Lung (tissue), 12 donors: ENCODE measurements around the gene EPB41L3. TPM values are rescaled to one million over a fixed set of nuclear protein-coding genes. Genes with fewer than 3 reads are reported as not detected.

Experiments
- ATAC-seq: fragments of 200-7000 bp; cut with Tn5 transposase; one replicate; pipeline ENCODE4 v1.9.1; 2020; ENCODE audit warnings: moderate number of reproducible peaks; ENCODE audit not compliant: insufficient read depth, low FRiP score
- DNase-seq, 3 donors: peaks; one replicate each; pipeline ENCODE4 v3.0.0-alpha.2; 2013 to 2017
- H3K27ac ChIP-seq, 2 donors: one replicate each; pipeline ENCODE4 v1.5.1; 2013; ENCODE audit warnings: mild to moderate bottlenecking in 2 of 2, moderate library complexity in 2 of 2, control low read depth in 1 of 2, inconsistent platforms in 1 of 2, low read depth in 1 of 2, low read length in 1 of 2
- H3K27me3 ChIP-seq, 3 donors: one replicate each; pipeline ENCODE4 v1.5.1; 2013; ENCODE audit warnings: low read length in 2 of 3; ENCODE audit not compliant: control insufficient read depth in 3 of 3, insufficient read depth in 3 of 3
- H3K36me3 ChIP-seq, 4 donors: one replicate each; pipeline ENCODE4 v1.5.1; 2013; ENCODE audit warnings: low read length in 4 of 4, mild to moderate bottlenecking in 1 of 4, moderate library complexity in 1 of 4; ENCODE audit not compliant: control insufficient read depth in 4 of 4, insufficient read depth in 4 of 4
- H3K4me1 ChIP-seq, 5 donors: one replicate each; pipeline ENCODE4 v1.5.1; 2013; ENCODE audit warnings: low read length in 5 of 5, mild to moderate bottlenecking in 2 of 5, moderate library complexity in 1 of 5; ENCODE audit not compliant: control insufficient read depth in 5 of 5, insufficient read depth in 5 of 5
- H3K4me3 ChIP-seq: one replicate; pipeline ENCODE4 v1.5.1; 2013; ENCODE audit warnings: mild to moderate bottlenecking, control low read depth, moderate library complexity
- H3K9ac ChIP-seq, 2 donors: one replicate each; pipeline ENCODE4 v1.5.1; 2013; ENCODE audit warnings: low read length in 2 of 2, control low read depth in 1 of 2; ENCODE audit not compliant: insufficient read depth in 1 of 2
- H3K9me3 ChIP-seq, 4 donors: one replicate each; pipeline ENCODE4 v1.5.1; 2013; ENCODE audit warnings: low read length in 3 of 4, mild to moderate bottlenecking in 1 of 4, moderate library complexity in 1 of 4; ENCODE audit not compliant: control insufficient read depth in 4 of 4, insufficient read depth in 3 of 4
- CTCF ChIP-seq: IDR thresholded peaks from 2 replicates; pipeline ENCODE4 v1.5.1; 2012; ENCODE audit warnings: mild to moderate bottlenecking; ENCODE audit errors: control extremely low read depth, extremely low read depth
- WGBS, 2 donors: extraction: QIAGEN DNeasy Blood & Tissue Kit; methylation state at CpG; one replicate each; pipeline ENCODE4 v1.1.7; 2013; 5-methylcytosine and 5-hydroxymethylcytosine counted together
- polyA plus RNA-seq, 2 donors: library from polyadenylated mRNA; stranded (reverse); fragments of 200-250 nt; gene quantifications; one replicate each; pipeline ENCODE4 v1.2.1, GENCODE V29; 2013
- total RNA-seq, 2 donors: library from RNA; depleted of rRNA in 1 of 2; stranded (reverse); fragments of >200 nt in 1 of 2; gene quantifications; one replicate each; pipeline ENCODE4 v1.2.1, GENCODE V29; 2014 to 2021
- donor health status: control.
- donor health status: control.
- donor health status: Bipolar disorder and iron deficiency.
- donor health status: healthy.
- donor health status: DM: yes; HTN: yes; CAD: no.

EPB41L3 gene
- total and polyA plus RNA-seq, 4 donors = 19.0 to 64.0 (median 39.9) TPM

DNA sequence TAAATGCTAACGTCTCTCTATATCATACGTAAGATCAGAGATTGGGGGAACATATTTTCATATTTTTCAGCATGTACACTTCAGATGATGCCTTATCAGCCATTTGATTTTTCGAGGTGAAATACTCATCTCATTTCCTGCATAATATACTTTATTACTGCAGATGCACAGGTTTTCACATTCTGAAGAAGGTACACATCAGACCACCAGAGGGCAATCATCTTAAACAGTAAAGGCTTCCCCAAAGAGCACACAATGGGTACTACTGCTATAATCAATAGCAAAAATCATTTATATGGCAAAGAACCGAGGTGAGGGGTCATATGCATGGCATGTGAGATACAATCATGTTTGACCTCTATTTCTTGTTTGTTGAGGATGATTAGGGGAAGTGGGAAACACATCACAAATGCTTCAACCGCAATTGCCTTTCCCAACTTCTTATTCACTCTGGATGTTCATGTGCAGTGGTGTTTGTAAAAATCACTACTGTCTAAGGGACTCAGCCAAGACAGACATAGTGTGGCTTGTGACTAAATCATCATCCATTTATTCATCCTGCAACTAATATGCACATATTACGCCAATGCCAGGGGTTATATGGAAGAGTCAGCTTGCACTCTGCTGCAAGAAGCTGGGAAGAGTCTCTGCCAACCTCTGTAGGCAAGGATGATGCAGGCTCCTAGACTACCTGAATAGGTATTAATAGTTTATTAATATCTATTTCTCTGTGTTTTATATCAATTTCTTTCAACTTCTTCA, 118.7 kb downstream of the EPB41L3 start:
- Histone ChIP-seq H3K27ac (no peak overlapping the region), H3K9ac (no peak overlapping the region), H3K27me3 (no peaks in the 10 kb centered on the region), H3K36me3 (peaks cover 0 to 3% (median 0%) of the 10 kb centered on the region in 4 donors), H3K9me3 (no peaks in the 10 kb centered on the region), H3K4me1 (peaks cover 0 to 6% (median 0%) of the 10 kb centered on the region in 5 donors), H3K4me3 (no peak overlapping the region)
- WGBS, 2 donors = 67 to 70% methylated on average over 6 of the region's 6 CpGs
- ATAC-seq = no peak
- DNase-seq = peak in 2 of 3 donors; percentile 40 to 59
- TF ChIP-seq CTCF = no peak

DNA sequence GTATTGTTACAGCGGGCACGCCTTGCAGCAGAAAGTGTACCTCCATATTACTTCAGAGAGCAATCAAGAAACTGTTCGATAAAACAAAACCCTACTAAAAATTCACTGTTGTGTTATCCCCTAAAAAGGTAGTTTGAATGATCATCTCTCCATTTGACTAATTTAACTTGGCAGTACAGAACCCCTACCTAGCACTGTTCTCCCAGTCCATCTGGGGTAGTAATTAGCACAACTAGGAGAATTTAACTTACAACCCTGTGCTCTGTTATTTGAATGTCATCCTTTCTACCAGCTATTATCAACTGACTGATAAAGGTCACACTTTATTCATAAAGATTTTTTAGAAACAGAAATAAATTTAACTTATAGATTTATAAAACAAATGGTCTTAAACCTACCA, 121.2 kb downstream of the EPB41L3 start:
- DNase-seq (no peak), ATAC-seq (no peak)
- Histone ChIP-seq H3K27me3 (no peaks in the 10 kb centered on the region), H3K9me3 (no peaks in the 10 kb centered on the region), H3K9ac (no peak overlapping the region), H3K27ac (no peak overlapping the region), H3K36me3 (peaks cover 0 to 3% (median 0%) of the 10 kb centered on the region in 4 donors), H3K4me1 (peaks cover 0 to 30% (median 7%) of the 10 kb centered on the region in 5 donors), H3K4me3 (no peak overlapping the region)
- TF ChIP-seq CTCF = no peak
- 96 to 98% methylated on average over 3 of the region's 3 CpGs for WGBS, 2 donors

DNA sequence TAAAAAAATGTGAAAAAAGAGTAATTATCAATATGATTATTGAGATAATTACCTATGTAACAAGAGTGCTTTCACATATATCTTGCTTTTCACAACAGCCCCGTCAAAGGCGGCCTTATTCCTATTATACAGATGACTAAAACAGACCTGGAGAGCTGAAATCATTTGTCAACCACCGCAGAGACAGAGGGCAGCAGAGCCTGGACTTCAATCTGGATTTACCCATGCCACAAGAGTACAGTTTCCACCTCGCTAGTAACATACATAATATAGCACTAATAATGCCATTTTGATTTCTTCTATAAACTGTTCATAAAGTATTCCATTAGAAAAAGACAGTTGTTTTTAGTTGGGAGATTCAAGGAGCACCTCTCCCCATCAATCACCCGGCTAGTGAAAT, 121.8 kb downstream of the EPB41L3 start:
- Histone ChIP-seq H3K4me3 (no peak overlapping the region), H3K9ac (no peak overlapping the region), H3K9me3 (no peaks in the 10 kb centered on the region), H3K36me3 (peaks cover 0 to 3% (median 0%) of the 10 kb centered on the region in 4 donors), H3K4me1 (peaks cover 0 to 36% (median 13%) of the 10 kb centered on the region in 5 donors), H3K27ac (no peak overlapping the region), H3K27me3 (no peaks in the 10 kb centered on the region)
- ATAC-seq (no peak), DNase-seq (no peak)
- TF ChIP-seq CTCF = no peak
- WGBS, 2 donors = 93 to 97% methylated on average over 5 of the region's 5 CpGs
